GM12892 (cell line): ENCODE data around the gene MED15.
"Not testable (repeated sequence)": the region's sequence is repeated elsewhere in the genome, so short reads cannot be mapped to it uniquely, and the experiment has no call there.

Experiments
- DNase-seq: peaks from one replicate; pipeline ENCODE4 v3.0.0; 2011; ENCODE audit not compliant: insufficient read length
- FAIRE-seq: peaks from 2 replicates; lab custom pipeline; 2011; peaks lifted over from hg19 to GRCh38; lab: Jason Lieb, UNC
- POLR2A ChIP-seq: IDR thresholded peaks from 2 replicates; pipeline ENCODE4 v1.6.1; 2011; ENCODE audit warnings: low read depth, low read length, control low read depth
- POLR2AphosphoS5 ChIP-seq: IDR thresholded peaks from 2 replicates; pipeline ENCODE4 v1.6.1; 2011; ENCODE audit warnings: low read depth, low read length, control low read depth
- TAF1 ChIP-seq: IDR thresholded peaks from 2 replicates; pipeline ENCODE4 v1.6.1; 2011; ENCODE audit warnings: low read depth, mild to moderate bottlenecking, control low read depth, low read length, borderline replicate concordance

Gene MED15

DNA sequence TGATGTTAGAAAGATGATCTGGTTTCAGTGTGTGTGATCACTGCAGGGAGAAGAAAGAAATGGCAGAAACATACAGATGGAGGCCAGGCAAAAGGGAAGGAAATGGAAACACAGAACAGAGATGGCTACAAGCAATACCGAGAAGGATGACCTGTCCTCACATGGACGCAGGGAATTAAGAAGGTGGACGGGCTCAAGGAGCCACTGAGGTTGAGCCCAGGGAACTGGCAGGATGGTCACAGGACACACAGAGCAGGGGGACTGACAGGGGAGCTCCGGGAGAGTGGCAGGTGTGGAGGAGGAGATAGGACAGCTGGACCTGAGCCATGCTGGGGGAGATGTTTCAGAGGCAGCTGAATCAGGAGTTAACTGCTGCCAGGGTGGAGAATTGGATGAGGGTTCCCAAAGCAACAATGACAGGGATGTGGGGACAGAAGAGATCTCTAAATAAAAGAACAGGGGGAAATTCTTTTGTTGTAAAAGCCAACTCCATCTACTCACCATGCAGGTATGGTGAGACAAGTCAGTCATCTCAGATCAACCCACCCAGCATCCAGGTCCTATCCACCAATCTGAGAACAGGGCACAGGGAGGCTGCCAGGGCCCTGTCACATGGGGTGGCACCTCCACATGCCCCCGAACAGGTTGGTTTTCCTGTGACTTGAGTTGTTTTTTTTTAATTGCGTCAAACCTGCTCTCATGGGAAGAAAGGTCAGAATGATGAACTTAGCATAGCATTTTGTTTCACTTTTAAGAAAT is 38.1 kb upstream of the MED15 start:
- TF ChIP-seq TAF1 (no peak), POLR2A (no peak), POLR2AphosphoS5 (no peak)
- FAIRE-seq (no peak), DNase-seq (no peak)

DNA sequence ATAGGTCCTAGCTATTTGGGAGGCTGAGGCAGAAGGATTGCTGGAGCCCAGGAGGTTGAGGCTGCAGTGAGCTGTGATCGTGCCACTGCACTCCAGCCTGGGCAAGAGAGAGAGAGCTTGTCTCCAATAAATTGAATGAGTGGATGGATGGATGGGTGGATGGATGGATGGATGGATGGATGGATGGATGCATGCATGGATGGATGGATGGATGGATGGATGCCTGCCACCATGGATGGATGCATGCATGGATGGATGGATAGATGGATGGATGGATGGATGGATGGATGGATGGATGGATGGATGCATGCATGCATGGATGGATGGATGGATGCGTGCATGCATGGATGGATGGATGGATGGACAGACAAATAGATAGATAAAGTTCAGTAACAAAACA is 36.9 kb upstream of the MED15 start:
- not testable (repeated sequence) for FAIRE-seq, DNase-seq

GRCh38 chr22:20471126-20471833 is 36.1 kb upstream of the MED15 start:
- DNase-seq: no peak
- TF ChIP-seq TAF1 (no peak), POLR2A (no peak), POLR2AphosphoS5 (no peak)
- no peak for FAIRE-seq

DNA sequence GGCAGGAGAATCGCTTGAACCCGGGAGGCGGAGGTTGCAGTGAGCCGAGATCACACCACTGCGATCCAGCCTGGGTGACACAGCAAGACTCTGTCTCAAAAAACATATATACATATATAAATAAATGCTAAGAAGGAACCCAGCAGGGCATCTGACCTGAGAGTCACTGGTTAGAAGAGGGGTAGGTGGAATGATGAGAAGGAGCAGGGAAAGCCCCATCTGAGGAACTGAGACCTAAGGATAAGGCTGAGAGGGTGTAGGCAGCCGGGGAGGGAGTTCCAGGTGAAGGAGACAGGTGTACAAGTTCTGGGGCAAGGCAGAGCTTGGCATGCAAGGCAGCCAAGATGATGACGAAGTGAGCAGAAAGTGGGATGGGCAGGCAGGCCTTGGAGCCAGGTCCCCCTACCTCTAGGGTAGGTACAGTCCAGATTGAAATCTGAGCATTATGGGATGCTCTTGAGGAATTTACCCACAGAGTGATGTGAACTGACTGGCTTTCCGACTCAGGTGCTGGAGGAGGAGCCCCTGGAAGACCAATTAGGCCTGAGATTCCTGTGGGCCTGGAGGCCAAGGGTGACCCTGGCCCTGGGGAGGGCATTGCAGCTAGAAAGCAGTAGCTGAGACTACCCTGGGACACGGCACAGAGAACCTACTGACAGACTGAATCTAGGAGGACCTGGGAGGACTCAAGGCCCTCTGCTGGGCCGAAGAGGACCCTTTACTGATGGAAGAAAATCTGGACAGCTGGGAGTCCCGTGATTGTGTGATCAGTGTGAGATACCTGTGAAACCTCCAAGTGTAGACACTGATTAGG is 34.6 kb upstream of the MED15 start:
- FAIRE-seq: no peak
- TF ChIP-seq POLR2AphosphoS5 (no peak), TAF1 (no peak), POLR2A (no peak)
- no peak for DNase-seq

DNA sequence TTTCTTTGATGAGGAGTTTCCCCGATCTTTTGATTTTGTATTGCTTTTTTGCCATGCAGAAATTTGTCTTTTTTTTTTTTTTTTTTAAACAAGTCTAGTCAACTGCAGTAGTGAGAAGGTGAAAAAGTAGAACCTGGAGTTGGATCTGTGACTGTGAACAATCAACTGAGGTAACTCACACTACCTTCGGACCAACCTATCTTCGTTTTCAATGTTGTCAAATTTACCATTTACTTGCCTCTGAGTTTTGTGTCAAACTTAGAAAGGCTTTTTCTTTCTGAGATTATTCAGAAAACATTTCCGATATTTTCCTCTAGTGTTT is 32.3 kb upstream of the MED15 start:
- FAIRE-seq (no peak), DNase-seq (no peak)
- TF ChIP-seq TAF1 (no peak), POLR2A (no peak), POLR2AphosphoS5 (no peak)

GRCh38 chr22:20475569-20475968 is 31.8 kb upstream of the MED15 start:
- DNase-seq, FAIRE-seq: not testable (repeated sequence)

- not testable (repeated sequence) for FAIRE-seq
Measured at GRCh38 chr22:20478059-20478458, 29.4 kb upstream of the MED15 start.

GRCh38 chr22:20479612-20480196 is 27.7 kb upstream of the MED15 start:
- DNase-seq (no peak), FAIRE-seq (no peak)
- no peak for TF ChIP-seq POLR2AphosphoS5
- TF ChIP-seq POLR2A: no peak
- no peak for TF ChIP-seq TAF1

More at GRCh38 chr22:20478059-20478458, 29.4 kb upstream of the MED15 start:
- DNase-seq: not testable (repeated sequence)

GRCh38 chr22:20483143-20483506 is 24.3 kb upstream of the MED15 start:
- DNase-seq, FAIRE-seq: not testable (repeated sequence)

GRCh38 chr22:20483771-20484170 is 23.6 kb upstream of the MED15 start:
- FAIRE-seq (no peak), DNase-seq (no peak)
- TF ChIP-seq TAF1: no peak
- no peak for TF ChIP-seq POLR2AphosphoS5
- TF ChIP-seq POLR2A: no peak

DNA sequence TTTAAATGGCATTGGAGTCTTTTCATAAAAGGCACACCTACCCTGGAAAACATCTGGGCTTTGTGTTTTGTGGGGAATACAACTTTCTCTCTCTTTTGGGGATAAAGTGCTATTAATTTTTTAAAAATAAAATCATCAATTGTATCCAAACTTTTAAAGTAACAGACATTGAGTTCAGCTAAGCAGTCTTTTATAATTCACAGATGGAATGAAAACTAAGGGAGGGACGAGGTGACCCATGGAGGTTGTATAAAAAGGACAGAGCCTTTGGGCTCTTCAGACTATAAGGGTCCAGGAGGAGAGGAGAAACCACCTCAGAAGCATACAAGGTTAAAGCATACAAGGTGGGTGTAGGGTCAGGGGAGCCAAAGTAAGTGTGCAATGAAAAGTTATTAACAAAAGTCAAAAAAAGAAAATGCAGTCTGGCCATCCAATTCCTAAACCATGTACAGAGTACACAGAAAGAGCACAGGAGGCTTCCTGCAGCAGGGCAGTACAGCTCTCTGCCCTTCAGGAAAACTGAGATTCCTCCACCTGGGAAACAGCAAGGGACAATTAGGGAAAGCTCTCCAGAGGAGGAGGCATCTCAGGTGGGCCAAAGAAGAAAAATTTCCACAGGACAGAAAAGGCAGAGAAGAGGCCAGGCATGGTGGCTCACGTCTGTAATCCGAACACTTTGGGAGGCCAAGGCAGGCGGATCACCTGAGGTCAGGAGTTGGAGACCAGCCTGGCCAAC is 22.3 kb upstream of the MED15 start:
- FAIRE-seq: no peak
- TF ChIP-seq POLR2A (no peak), POLR2AphosphoS5 (no peak), TAF1 (no peak)
- DNase-seq: no peak

DNA sequence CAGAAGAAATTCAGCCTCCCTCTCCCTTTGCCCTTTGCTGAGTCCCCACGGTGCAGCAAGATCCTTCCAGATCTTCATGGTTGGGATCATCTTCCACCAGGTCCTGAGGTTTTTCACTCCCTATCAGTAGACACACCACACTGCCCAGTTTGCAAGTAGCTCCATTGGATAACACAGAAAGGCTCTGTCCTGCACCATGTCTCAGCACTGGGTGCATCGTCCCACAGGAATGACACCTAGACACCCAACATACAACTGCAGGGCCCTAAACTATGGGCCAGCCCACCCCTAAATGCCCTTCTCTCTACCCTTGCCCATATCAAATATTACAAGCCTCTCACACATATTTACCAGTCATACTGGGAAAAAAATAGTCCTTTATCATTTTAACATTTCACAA is 21.2 kb upstream of the MED15 start:
- DNase-seq (no peak), FAIRE-seq (no peak)
- TF ChIP-seq POLR2AphosphoS5 (no peak), POLR2A (no peak), TAF1 (no peak)

GRCh38 chr22:20487715-20488114 is 19.7 kb upstream of the MED15 start:
- TF ChIP-seq POLR2AphosphoS5 (no peak), TAF1 (no peak), POLR2A (no peak)
- FAIRE-seq: no peak
- no peak for DNase-seq
